NOMO-1 treated with dmso at 0.1 percent for 144 hours (cell line): Measurements from ENCODE around the gene MAGEA4.

Source experiments
- DNase-seq: peaks from one replicate; lab custom pipeline; 2025; ENCODE audit not compliant: unreplicated experiment; lab: John Stamatoyannopoulos, UW

The MAGEA4 gene

DNA sequence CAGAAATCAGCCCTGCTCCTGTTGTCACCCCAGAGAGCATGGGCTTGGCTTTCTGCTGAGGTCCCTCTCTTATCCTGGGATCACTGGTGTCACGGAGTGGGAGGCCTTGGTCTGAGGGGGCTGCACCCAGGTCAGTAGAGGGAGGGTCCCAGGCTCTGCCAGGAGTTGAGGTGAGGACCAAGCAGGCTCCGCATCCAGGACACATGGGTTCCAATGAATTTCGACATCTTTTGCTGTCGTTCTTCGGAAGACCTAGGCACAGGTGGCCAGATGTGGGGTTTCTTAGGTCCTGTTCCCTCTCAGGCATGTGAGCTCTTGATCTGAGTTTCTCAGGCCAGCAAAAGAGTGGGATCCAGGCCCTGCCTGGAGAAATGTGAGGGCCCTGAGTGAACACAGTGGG lies 10.0 kb downstream of the MAGEA4 start:
- DNase-seq, result no peak

GRCh38 chrX:151923648-151924047 lies 11.0 kb downstream of the MAGEA4 start:
- no peak for DNase-seq

DNA sequence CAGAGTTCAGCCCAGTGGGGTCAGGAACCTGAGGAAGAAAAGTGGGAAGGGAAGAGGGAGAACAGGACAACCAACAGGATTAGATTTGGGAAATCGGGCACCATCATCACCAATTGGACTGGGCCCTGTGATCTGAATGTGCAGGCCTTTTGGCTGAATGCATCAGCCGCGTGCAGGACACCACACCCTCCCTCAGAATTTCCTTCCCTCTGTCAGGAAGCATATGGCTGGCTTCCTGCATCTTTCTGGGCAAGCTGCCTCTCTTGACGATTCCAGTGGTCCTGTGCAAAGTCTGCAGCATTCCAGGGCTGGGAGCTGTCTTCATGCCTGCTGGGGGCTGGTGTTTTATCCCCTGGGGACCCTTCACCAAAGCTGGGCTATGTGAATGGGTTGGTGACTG lies 16.4 kb downstream of the MAGEA4 start:
- DNase-seq, result no peak

GRCh38 chrX:151935358-151935757 lies 22.7 kb downstream of the MAGEA4 start:
- DNase-seq, result no peak

DNA sequence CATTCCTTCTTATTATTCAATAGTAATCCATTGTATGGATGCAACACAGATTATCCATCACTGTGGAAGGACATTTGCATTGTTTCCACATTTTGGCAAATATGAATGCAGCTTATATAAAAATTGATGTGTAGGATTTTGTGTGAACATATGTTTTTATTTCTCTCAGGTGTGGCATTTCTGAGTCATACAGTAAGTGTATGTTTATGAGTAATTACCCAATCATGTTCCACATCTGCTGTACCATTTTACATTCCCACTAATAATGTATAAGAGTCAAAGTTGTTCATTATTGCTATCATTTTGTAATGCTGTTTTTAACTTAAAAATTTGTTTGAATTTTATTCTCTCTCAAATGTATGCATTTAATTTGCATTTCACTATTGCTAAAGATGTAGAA lies 25.5 kb downstream of the MAGEA4 start:
- DNase-seq, result no peak

DNA sequence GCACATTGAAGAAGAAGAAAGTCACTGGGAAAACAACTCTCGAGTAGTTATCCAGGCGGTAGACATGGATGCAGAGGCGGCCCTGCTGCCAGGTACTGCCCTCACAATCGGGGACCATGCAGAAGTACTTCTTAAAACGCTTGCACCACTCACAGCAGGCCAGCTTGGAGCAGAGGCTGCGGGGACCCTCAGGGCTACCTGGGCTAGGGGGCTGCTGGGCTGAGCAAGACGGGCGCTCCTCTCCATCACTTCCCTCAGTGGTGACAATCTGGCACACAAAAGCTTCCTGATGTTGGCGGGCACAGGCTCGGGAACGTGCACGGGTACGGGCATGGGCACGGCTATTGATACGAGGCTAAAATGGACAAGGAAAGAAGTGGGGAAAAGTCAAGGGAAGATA lies 42.0 kb downstream of the MAGEA4 start:
- no peak for DNase-seq

GRCh38 chrX:151958101-151958500 lies 45.4 kb downstream of the MAGEA4 start:
- DNase-seq, result no peak

DNA sequence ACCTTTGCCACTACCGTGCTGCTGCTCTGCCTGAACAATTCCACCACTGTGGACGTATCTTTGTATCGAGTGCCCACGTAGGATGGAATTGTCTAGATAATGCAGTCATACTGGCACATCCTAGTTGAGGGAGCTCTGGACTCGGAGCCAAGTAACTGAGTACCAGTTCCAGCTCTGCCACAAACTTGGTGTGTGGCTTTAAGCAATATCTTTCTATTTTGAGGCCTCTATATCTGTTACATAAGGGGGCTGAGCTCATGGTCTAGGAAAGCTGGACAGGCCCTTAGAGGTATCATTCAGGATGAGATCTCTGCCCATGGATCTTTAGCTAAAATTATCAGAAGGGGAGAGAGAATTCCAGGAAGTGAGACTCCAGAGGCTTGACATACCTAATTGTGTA lies 49.3 kb downstream of the MAGEA4 start:
- DNase-seq, result no peak

- no peak for DNase-seq
Measured at GRCh38 chrX:151966236-151966635, 53.5 kb downstream of the MAGEA4 start.

DNA sequence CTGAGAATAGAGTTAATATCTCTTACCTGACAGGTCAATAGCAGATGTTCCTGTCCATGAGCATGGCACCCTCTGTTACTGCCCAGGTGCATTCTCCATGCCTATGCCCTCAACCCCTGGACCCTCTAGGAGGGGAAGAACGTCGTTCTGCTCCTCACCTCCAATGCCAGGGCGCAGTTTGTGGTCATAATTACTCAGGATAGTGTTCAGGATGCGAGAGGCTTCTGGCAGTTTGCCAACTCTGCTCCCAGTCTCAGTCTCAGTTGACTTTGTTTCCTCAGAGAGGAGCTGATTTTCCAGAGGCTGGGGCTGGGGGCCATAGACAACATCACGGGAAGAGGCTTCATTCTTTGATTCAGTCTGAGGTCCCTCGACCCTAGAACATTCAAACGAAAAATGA lies 57.3 kb downstream of the MAGEA4 start:
- DNase-seq, result no peak

GRCh38 chrX:151970661-151971060 lies 58.0 kb downstream of the MAGEA4 start:
- no peak for DNase-seq

GRCh38 chrX:151973060-151973661 lies 60.5 kb downstream of the MAGEA4 start:
- no peak for DNase-seq

DNA sequence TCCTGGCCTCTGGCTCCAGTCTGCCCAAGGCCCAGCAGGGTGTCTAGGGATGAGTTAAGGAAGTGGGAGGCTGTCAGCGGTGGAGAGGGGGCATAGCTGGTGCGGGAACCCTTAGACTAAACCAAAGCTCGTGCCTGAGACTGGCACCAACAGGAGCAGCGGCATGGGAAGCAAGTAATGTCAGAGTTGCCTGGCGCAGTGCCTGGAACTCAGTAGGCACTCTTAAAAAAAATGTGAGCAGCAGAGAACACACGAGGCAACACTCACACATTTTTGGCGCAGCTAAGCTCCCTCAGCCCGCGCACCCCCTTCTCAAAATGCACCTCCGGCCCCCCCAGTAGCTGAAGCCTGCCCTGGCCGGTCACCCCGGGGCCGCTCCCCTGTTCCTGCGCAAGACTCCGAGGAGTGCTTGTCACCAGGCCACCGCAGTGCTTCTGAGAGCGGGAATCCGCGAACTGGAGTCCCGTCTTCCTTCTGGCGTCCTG lies 61.2 kb downstream of the MAGEA4 start:
- DNase-seq, result no peak
